Heart left ventricle (tissue), 13 donors: ENCODE measurements around the gene CFAP47.

Experiments used
- POLR2A ChIP-seq, 2 donors: fragments of 450-650 bp; IDR thresholded peaks; one replicate each; pipeline ENCODE4 v1.6.1; 2017; ENCODE audit warnings: antibody characterized with exemption in 2 of 2, mild to moderate bottlenecking in 2 of 2, moderate library complexity in 2 of 2
- TF ChIP-seq, protein P1 (sequence below), 12 donors: fragments of 200-600 bp; sonication (generic) in 4 of 12; IDR thresholded peaks; one replicate each; pipeline versions ENCODE4 v1.5.0 to v1.8.0; 2018 to 2022; ENCODE audit warnings: antibody characterized with exemption in 12 of 12, mild to moderate bottlenecking in 5 of 12
- donor health status: ischemic (EF 13 %, LVEDD 7.1; RV severe dilation, severe dysfunction).
- donor health status: DM: no; HTN: yes; CAD: no.
- donor health status: DM: no; HTN: no; CAD: no.
- donor health status: ischemic (EF 25% LVEDD 6.9; RV normal size, moderate dysfunction).
- donor health status: ischemic (EF 25% LVEDD 5.7; RV mildly dilated, moderate dysfunction).
- donor health status: ischemic (EF 35%, LVEDD 5.7; RV mildly dilated, moderate dysfunction).
- donor health status: nonischemic (EF 11% LVEDD 7.7; RV severe dilation, severe dysfunction).
- donor health status: DM: yes; HTN: yes; CAD: no.
- donor health status: PGD.
- donor health status: ischemic (EF 29% LVEDD 5.4; RV normal size, mild dysfunction).
- donor health status: nonischemic (EF 23%, LVEDD 6.1; RV moderate dilation, normal function).

DNA sequence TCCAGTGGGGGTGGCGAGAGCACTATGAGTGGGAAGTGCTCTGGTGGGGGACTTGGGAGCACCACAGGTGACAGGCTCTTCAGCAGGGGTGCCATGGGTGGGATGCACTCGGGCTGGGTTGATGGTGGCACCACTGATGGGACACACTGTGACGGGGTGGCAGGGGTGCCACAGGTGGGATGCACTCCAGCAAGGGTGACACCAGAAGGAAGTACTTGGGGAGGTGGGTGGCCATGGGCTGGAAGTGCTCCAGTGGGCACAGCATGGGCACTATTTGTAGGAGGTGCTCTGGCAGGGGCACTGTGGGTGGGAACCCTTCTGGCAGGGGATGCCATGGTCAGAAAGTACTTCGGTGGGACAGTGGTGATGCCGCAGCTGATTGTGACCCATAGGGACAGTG lies 346.6 kb downstream of the CFAP47 start:
- TF ChIP-seq, protein P1, sequence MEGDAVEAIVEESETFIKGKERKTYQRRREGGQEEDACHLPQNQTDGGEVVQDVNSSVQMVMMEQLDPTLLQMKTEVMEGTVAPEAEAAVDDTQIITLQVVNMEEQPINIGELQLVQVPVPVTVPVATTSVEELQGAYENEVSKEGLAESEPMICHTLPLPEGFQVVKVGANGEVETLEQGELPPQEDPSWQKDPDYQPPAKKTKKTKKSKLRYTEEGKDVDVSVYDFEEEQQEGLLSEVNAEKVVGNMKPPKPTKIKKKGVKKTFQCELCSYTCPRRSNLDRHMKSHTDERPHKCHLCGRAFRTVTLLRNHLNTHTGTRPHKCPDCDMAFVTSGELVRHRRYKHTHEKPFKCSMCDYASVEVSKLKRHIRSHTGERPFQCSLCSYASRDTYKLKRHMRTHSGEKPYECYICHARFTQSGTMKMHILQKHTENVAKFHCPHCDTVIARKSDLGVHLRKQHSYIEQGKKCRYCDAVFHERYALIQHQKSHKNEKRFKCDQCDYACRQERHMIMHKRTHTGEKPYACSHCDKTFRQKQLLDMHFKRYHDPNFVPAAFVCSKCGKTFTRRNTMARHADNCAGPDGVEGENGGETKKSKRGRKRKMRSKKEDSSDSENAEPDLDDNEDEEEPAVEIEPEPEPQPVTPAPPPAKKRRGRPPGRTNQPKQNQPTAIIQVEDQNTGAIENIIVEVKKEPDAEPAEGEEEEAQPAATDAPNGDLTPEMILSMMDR (IDR thresholded peaks at IDR 0.05) = no peak
- no peak for TF ChIP-seq POLR2A (IDR thresholded peaks at IDR 0.05)
